SH-SY5Y (cell line): ENCODE measurements around the gene LRCH1.

Source experiments
- GATA2 ChIP-seq: IDR thresholded peaks from 2 replicates; pipeline ENCODE4 v1.6.1; 2011; ENCODE audit warnings: mild to moderate bottlenecking, low read depth, low read length
- GATA3 ChIP-seq: IDR thresholded peaks from 2 replicates; pipeline ENCODE4 v1.6.1; 2011; ENCODE audit warnings: low read depth, mild to moderate bottlenecking, low read length, moderate library complexity

- TF ChIP-seq GATA2 (no peak), GATA3 (peak; percentile 24; the same call in 1 of the 2 replicates)
These were observed 3.4 kb downstream of the LRCH1 start for GRCh38 chr13:46556418-46556779.
